ENCODE measurements around the gene GPRIN2.

Gene GPRIN2

DNA sequence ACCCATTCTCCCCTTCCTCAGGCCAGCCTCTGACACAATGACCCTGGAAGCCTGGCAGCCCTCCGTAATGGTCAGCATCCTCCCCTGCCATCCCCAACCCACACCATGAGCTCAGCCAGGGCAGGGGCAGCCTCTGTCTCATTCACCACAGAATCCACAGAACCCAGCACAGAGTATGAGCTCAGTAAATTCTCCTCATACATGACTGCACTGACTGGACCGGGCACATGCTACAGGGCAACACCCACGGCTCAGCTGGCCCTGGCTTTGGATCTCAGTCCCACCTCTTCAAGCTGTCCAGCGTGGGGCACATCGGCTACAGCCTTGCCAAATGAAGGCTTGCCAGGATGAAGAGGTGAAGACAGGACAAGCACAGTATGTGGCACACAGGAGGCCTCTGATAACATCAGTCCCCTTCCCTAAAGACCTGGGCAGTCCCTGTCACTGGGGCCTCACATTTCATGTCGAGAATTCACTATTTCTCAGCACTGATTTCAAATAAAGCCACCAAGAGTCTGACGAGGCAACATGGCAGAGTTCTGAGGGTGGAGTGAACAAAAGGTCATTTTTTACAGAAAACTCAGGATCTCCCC is 7.9 kb downstream of the GPRIN2 start:
- no peak for TF ChIP-seq POLR2AphosphoS5 (IDR thresholded peaks at IDR 0.05; ENCODE audit: borderline replicate concordance, low read depth, low read length)
- TF ChIP-seq FOXP2 (optimal IDR thresholded peaks at IDR 0.05; ENCODE audit: control extremely low read depth, extremely low read length, insufficient read depth), result no peak
- no peak for TF ChIP-seq EZH2 (IDR thresholded peaks at IDR 0.05)
- Histone ChIP-seq H3K9ac (ENCODE audit: insufficient read length) (no peak overlapping the region), H3K36me3 (ENCODE audit: insufficient read depth, low read length) (no peaks in the 10 kb centered on the region), H3K27ac (no peak overlapping the region), H3K4me3 (no peak overlapping the region), H3K9me3 (ENCODE audit: low read depth, low read length) (no peaks in the 10 kb centered on the region)
- no peak for DNase-seq (ENCODE audit: low read depth, low spot score)

DNA sequence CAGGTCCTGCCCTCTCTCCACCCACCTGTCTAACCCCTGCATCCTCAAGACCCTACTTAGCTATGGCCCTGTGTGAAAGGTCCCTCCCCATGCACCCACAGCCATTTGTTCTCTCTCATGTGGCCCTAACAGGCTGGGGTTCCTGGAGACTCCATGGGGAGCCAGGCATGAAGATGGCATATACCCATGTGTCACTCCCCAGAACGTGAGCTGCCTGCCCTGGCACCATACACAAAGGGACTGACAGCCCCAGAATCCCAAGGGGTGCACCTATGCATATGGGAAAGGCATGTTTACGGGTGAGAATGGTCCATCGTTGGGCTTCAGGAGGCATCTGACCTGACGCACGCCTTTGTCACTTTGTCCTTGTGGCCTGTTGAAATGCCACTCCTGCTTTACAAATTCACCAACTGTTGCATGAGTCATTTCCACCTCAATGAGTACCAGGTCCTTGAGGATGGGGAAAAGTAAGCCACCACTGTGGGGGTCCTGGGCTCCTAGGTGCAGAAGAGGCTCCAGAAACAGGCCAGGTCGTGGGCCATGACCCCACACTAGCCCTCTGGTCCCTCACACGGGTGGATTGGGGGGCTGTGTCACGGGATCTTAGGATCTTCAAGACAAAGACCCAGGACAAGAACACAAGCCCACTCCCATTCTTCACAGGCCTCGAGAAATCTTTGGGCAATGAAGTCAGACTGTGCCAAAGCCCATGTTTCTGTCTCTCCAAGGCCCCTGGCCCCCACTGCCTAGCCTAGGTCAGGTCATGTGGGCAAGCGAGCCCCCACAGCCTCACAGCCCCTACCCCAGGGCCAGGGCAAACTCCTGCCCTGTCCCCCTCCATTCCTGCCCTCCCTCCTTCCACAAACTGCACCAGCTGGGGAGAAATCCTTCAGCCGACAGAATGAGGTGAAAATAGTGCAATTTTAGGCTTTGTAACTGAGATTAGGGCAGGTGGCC is 8.6 kb downstream of the GPRIN2 start:
- Histone ChIP-seq H3K36me3 (ENCODE audit: insufficient read depth, low read length) (no peaks in the 10 kb centered on the region), H3K4me3 (no peak overlapping the region), H3K9me3 (ENCODE audit: low read depth, low read length) (no peaks in the 10 kb centered on the region), H3K27ac (no peak overlapping the region), H3K9ac (ENCODE audit: insufficient read length) (no peak overlapping the region)
- TF ChIP-seq FOXP2 (optimal IDR thresholded peaks at IDR 0.05; ENCODE audit: control extremely low read depth, extremely low read length, insufficient read depth), result no peak
- TF ChIP-seq POLR2AphosphoS5 (IDR thresholded peaks at IDR 0.05; ENCODE audit: borderline replicate concordance, low read depth, low read length), result no peak
- TF ChIP-seq EZH2 (IDR thresholded peaks at IDR 0.05), result no peak
- DNase-seq (ENCODE audit: low read depth, low spot score), result no peak

DNA sequence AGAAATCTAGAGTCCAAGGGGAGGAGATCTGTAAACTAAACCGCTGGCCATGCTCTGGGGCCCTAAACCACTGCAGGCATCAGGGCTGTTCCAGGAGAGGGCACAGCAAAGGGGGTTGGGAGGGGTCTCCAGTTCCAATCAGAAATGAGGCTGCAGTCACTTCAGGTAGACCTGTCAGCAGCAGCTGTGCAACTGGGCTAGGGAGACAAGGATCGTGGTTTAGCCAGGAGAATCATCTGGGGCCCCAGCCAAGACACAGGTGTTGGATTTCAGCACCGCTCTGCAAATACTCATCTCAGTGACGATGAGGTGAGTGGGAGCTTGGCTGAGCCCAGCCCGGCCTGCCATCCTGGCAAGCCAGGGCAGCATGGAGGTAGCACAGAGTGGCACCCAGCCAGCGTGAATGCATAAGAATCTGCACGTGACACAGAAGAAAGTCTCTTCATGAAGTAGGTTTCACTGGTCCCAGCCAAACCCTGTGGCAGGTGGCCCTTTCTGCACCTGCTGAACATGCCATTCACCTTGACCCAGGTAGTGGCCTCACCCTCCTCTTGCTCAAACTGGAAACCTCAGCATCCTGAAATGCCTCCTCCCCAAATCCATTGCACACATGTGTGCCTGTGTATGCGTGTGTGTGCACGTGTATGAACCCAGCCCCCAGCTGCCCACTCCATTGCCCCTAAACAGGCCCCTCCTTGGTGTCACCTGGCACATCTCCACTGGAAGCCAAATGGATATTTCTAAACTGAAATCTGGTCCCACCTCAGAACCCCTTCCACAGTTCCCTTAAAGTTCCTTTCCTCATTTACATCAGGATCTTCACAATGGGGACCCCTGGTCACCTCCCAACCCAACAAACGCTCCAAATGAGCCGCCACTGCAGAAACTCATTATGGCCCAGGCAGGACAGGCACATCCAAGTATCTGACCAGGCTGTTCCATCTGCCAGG is 9.6 kb downstream of the GPRIN2 start:
- DNase-seq (ENCODE audit: low read depth, low spot score), result no peak
- no peak overlapping the region for H3K4me3 ChIP-seq
- TF ChIP-seq POLR2AphosphoS5 (IDR thresholded peaks at IDR 0.05; ENCODE audit: borderline replicate concordance, low read depth, low read length) (no peak), EZH2 (IDR thresholded peaks at IDR 0.05) (no peak), FOXP2 (optimal IDR thresholded peaks at IDR 0.05; ENCODE audit: control extremely low read depth, extremely low read length, insufficient read depth) (no peak)
- H3K9ac ChIP-seq (ENCODE audit: insufficient read length), result no peak overlapping the region
- H3K36me3 ChIP-seq (ENCODE audit: insufficient read depth, low read length), result no peaks in the 10 kb centered on the region
- H3K27ac ChIP-seq, result no peak overlapping the region
- H3K9me3 ChIP-seq (ENCODE audit: low read depth, low read length), result no peaks in the 10 kb centered on the region

DNA sequence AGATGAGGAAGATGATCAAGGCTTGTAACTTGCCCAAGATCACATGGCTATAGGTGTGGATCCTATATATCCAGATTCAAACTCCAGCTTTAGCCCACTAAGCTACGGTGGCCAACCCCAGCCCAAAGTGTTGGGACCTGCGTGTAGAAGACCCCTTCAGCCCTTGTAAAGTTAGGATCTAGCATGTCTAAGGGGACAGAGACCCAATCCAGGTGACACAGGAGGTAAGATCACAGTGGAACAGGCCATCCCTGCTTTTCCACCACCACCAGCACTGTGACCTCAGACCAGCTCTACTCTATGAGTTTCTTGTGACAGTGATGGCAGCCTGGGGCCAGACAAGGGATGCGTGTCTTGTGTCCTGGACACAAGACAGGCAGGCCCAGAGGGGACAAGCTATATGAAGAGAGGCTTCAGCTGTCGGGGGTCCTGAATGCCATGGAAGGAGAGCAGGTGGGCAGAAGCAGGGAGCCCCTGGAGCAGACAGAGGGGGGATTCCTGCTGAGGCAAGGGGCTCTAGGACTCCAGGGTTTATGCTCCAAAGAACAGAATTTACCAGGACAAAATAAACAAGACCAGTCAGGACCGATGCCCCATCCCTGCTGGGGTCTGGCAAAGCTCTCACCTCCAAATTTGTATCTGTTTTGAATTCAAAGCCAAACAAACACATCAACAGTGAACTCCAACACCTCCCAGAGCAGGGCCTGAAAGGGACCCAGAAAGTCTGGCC is 10.4 kb downstream of the GPRIN2 start:
- H3K9me3 ChIP-seq (ENCODE audit: low read depth, low read length), result no peaks in the 10 kb centered on the region
- no peak overlapping the region for H3K27ac ChIP-seq
- H3K9ac ChIP-seq (ENCODE audit: insufficient read length), result no peak overlapping the region
- no peaks in the 10 kb centered on the region for H3K36me3 ChIP-seq (ENCODE audit: insufficient read depth, low read length)
- no peak for DNase-seq (ENCODE audit: low read depth, low spot score)
- TF ChIP-seq POLR2AphosphoS5 (IDR thresholded peaks at IDR 0.05; ENCODE audit: borderline replicate concordance, low read depth, low read length) (no peak), EZH2 (IDR thresholded peaks at IDR 0.05) (no peak), FOXP2 (optimal IDR thresholded peaks at IDR 0.05; ENCODE audit: control extremely low read depth, extremely low read length, insufficient read depth) (no peak)
- H3K4me3 ChIP-seq, result no peak overlapping the region

DNA sequence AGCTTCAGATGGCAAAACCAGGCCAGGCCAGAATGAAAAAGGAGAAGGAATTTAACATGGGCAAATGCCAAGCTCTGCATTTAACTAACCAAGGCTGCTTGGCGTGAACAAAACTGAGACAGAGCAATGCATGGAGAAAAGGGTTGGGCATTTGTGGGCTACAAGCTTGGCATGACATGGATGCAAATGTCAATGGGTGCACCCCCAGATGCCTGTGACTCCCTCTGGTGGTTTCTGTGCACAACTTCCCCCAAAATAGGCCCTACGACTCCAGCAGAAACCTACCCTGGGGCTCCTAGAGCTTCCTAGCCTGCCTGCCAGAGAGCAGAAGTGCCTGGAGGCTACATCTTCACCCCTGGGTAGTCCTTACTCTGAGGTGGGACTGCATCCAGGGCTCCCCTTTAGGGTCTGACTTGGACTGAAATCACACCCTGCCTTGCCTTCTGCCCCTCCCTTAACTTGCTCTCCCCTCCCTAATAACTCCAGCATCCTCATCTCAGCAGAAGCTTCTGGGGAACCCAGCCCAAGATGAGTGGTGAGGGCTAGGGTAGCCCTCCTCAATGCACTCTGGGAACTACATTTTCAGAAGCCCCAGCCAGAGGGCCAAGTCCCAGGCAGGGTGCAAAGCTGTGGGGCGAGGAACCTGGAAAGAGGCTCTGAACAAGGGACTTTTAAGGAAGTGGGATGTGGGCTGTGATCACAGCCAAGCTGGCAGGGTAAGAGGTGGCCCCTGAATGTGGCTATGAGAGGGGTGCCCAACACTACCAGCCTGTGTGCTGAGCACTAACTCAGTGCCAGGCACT is 11.3 kb downstream of the GPRIN2 start:
- Histone ChIP-seq H3K9me3 (ENCODE audit: low read depth, low read length) (no peaks in the 10 kb centered on the region), H3K9ac (ENCODE audit: insufficient read length) (no peak overlapping the region), H3K27ac (no peak overlapping the region), H3K36me3 (ENCODE audit: insufficient read depth, low read length) (no peaks in the 10 kb centered on the region), H3K4me3 (no peak overlapping the region)
- no peak for DNase-seq (ENCODE audit: low read depth, low spot score)
- TF ChIP-seq POLR2AphosphoS5 (IDR thresholded peaks at IDR 0.05; ENCODE audit: borderline replicate concordance, low read depth, low read length), result no peak
- no peak for TF ChIP-seq FOXP2 (optimal IDR thresholded peaks at IDR 0.05; ENCODE audit: control extremely low read depth, extremely low read length, insufficient read depth)
- no peak for TF ChIP-seq EZH2 (IDR thresholded peaks at IDR 0.05)

DNA sequence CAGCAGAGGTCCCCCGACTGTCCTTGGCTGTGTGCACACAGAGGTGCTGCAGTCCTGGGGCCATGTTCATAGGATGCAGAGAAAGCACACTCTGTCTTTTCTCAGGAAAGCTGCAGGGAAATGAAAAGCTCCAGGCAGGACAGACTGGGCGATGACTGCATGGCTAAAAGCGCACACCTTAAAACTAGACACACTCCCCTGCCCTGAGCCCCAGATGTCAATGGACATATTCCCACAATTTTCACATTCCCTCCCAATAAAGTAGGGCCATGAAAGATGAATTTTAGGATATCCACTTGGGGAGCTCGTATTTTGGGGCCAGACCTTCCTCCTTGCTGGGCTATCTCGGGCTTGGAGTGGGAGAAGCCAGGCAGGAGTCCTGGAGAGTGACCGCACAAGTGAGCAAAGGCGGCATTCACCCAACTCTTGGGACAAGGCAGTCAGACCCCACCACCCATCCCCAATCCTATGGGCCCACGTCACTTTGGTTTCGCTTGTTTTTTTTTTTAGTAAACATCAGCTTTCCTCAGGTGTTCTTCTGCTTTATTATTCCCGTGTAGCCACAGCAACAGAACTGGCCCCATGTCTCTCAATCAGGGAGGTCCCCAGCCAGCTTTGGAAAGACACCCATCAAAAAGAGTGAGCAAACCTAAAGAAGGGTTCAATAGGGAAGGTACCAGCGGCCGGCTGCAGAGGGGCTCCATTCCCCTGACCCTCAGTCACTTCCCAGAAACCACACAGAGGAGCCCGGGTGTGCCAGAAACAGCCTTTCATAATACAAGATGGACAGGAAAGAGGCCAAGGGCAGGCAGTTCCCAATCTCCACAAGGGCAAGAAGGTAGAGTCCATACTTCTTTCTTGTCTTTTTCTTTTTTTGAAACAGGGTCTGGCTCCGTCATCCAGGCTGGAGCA is 12.7 kb downstream of the GPRIN2 start:
- no peak overlapping the region for H3K9ac ChIP-seq (ENCODE audit: insufficient read length)
- H3K27ac ChIP-seq, result no peak overlapping the region
- no peak for DNase-seq (ENCODE audit: low read depth, low spot score)
- H3K9me3 ChIP-seq (ENCODE audit: low read depth, low read length), result no peaks in the 10 kb centered on the region
- no peak for TF ChIP-seq POLR2AphosphoS5 (IDR thresholded peaks at IDR 0.05; ENCODE audit: borderline replicate concordance, low read depth, low read length)
- TF ChIP-seq EZH2 (IDR thresholded peaks at IDR 0.05), result no peak
- TF ChIP-seq FOXP2 (optimal IDR thresholded peaks at IDR 0.05; ENCODE audit: control extremely low read depth, extremely low read length, insufficient read depth), result no peak
- H3K4me3 ChIP-seq, result no peak overlapping the region
- no peaks in the 10 kb centered on the region for H3K36me3 ChIP-seq (ENCODE audit: insufficient read depth, low read length)

Measured in SK-N-MC (cell line).